GM04504 (cell line): ENCODE data around the gene PCA3.

Experiments
- DNase-seq: peaks from one replicate; pipeline ENCODE4 v3.0.0-alpha.2; 2012; ENCODE audit warnings: low read depth

The PCA3 gene

DNA sequence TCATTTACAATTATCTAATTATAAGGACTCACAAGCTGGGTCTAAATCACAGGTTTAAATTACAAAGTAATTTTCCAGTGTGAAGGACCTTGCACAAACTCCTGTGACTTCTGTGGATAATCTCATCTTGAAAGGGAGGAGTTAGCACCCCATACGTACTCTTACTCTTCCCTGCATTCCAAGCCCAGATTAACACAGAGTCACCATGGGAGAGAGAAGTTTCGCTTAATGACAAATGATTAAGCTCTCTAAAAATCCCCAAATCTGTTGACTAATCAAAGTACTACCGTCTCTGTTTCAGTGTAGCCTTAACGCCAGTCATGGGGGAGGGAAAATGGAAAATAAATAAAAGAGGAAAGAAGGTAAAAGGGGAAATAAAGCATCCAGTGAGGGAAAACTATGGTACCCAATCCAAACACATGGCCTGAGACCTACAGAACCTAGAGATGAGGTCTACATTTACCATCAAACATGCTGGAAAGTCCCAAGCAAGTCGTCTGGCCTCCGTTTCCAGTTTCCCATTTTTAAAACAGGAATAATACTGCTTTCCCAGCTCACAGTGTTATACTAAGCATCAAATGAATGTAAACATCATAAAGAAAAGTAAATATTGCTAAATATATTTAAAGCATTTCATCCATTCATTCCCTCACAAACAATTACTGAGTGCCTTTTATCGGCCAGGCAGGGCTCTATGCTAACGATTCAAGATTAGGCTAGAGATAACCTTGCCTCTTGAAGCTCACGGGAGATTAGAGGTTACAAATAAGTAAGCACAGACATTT is 63.2 kb downstream of the PCA3 start:
- no peak for DNase-seq

DNA sequence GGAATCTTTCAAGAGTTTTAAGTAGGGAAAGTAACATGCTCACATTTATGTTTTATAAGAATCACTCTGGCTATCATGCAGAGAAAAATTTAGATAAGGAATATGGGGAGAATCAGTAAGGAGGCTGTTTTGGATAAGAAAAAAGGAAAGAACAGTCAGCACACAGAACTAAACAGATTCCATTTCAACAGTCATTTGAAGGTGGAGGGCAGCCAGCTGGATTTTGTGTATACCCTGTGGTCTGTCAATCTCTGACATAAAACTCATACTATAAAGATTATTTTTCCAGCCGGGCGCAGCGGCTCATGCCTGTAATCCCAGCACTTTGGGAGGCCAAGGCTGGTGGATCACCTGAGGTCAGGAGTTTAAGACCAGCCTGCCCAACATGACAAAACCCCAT is 64.2 kb downstream of the PCA3 start:
- DNase-seq, result no peak

DNA sequence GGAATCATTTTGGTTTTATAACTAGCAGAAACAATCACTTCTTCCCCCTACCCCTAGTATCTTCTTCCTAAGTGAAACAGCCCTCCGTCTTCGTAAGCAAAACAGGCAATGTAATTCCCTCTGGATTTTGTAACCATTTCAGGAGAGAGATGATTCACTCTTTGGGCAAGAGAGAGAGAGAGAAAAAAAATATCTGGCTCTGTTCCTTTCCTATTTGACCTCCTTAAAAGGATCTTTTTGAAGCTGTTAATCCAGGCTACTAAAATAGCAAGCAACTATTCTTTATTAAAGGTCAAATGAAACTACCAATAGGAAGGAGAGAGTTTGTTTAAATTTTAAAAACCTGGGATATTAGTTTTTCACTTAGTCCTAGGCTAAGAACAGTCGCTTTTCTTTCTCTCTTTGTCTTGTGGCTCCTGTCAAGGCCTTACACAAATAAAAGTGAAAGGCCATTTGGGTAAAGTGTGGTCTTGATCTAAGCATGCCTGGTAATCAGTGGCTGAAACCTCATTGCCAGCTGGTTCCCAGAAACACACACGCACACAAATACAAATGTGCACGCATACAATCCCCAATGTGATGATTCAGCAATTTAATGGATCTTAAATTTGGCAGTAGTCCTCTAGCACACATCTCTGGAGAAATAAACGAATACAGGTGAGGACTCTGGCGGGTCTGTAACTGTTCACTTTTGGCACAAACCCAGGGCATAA is 71.5 kb downstream of the PCA3 start:
- peak; percentile 58 for DNase-seq
